ENCODE results near the gene TRPM4. TPM values are rescaled to one million over a fixed set of nuclear protein-coding genes. Genes with fewer than 3 reads are reported as not detected.

The TRPM4 gene
- total and polyA plus RNA-seq, 2 of the 8 experiments (the other 6 are each of a cell fraction or from before 2014, with no cell fraction given): 11.3 to 13.3 TPM

GRCh38 chr19:49149652-49150105, 7.9 kb upstream of the TRPM4 start:
- FAIRE-seq (no peak), DNase-seq (ENCODE audit: low read depth in 1 of 2, low spot score in 2 of 2) (peak in 1 of 2 experiments; percentile 88)
- H3K14ac ChIP-seq (ENCODE audit: insufficient read length): no peak overlapping the region
- no peak overlapping the region for H4K8ac ChIP-seq (ENCODE audit: extremely low read depth, insufficient read depth, low read length)
- H3K9me3 ChIP-seq (ENCODE audit: insufficient read depth in 2 of 2, low read depth in 1 of 2, low read length in 1 of 2): no peaks in the 10 kb centered on the region
- H4K5ac ChIP-seq (ENCODE audit: insufficient read length, low read depth, low read length): peak overlapping the region; percentile 18
- no peak overlapping the region; the same call in 1 of the 2 replicates for H2BK15ac ChIP-seq (ENCODE audit: low read length)
- peaks cover 27% of the 10 kb centered on the region for H3K23me2 ChIP-seq (ENCODE audit: low read depth, low read length)
- H3K27ac ChIP-seq (ENCODE audit: low read depth, low read length): peak overlapping the region; percentile 65
- H3K79me1 ChIP-seq (ENCODE audit: low read depth, low read length): 0 out of 2 replicates have a peak, but pooled peaks cover 2% of the 10 kb centered on the region
- H4K91ac ChIP-seq (replicated peaks; ENCODE audit: insufficient read length, low read length): no peak overlapping the region
- no peak overlapping the region for H2BK20ac ChIP-seq (ENCODE audit: low read length)
- H3K18ac ChIP-seq (ENCODE audit: extremely low read depth, low read length): peak overlapping the region; percentile 92
- H3K79me2 ChIP-seq (ENCODE audit: control insufficient read depth in 1 of 2, insufficient read depth in 2 of 2, low read length in 2 of 2): no peaks in the 10 kb centered on the region
- WGBS, 2 experiments (ENCODE audit: extremely low coverage in 1 of 2, insufficient coverage in 1 of 2, insufficient read length in 1 of 2, insufficient replicate concordance in 2 of 2, low coverage in 1 of 2, low lambda C conversion rate in 2 of 2, missing lambda C conversion rate in 1 of 2): 1% methylated on average over 13 of the region's 23 CpGs; no CpG with 5 or more reads in 1 of the 2 experiments
- POLR2A ChIA-PET (ENCODE audit: partially characterized antibody): interaction anchor here (0.8 to 5.6 kb wide), 22 partner anchors 10 to 746 kb away, joined by 3 to 47 read pairs (median 6); partner anchors contain the start of genes LIN7B, PPFIA3 and TRPM4
- peaks cover 0 to 22% (median 10%) of the 10 kb centered on the region in 4 experiments; a peak in 6 of 7 replicates for H3K4me1 ChIP-seq (replicated peaks in 1 of 4; ENCODE audit: control insufficient read depth in 3 of 4, insufficient read depth in 4 of 4, low read length in 3 of 4)
- peak overlapping the region; percentile 69 to 97 (median 90) for H3K4me3 ChIP-seq (ENCODE audit: extremely low read depth in 1 of 4, insufficient read depth in 2 of 4, low read depth in 3 of 4, low read length in 4 of 4)
- no peak overlapping the region for H2BK120ac ChIP-seq (replicated peaks; ENCODE audit: low read depth, low read length)
- no peaks in the 10 kb centered on the region for H3K36me3 ChIP-seq (ENCODE audit: control insufficient read depth in 2 of 4, insufficient read depth in 4 of 4, low read length in 3 of 4)
- peaks cover 0 to 7% (median 3%) of the 10 kb centered on the region in 4 experiments; a peak in 3 of 7 replicates for H3K27me3 ChIP-seq (replicated peaks in 1 of 4; ENCODE audit: control insufficient read depth in 3 of 4, extremely low read depth in 1 of 4, insufficient read depth in 3 of 4, low read length in 3 of 4)
- peaks cover 0 to 2% of the 10 kb centered on the region in 2 experiments for H4K20me1 ChIP-seq (replicated peaks in 1 of 2; ENCODE audit: control insufficient read depth in 1 of 2, insufficient read depth in 2 of 2, low read length in 2 of 2)
- H2BK5ac ChIP-seq (ENCODE audit: low read depth, low read length): peak overlapping the region; percentile 87
- no peak overlapping the region for H2AK5ac ChIP-seq (ENCODE audit: low read depth, low read length)
- peak overlapping the region; percentile 45 to 72 (median 60); a peak in 6 of 7 replicates for H3K9ac ChIP-seq (replicated peaks in 1 of 4; ENCODE audit: extremely low read depth in 1 of 4, low read depth in 3 of 4, low read length in 3 of 4)
- H3K56ac ChIP-seq (replicated peaks; ENCODE audit: insufficient read length, low read depth, low read length): peak overlapping the region; percentile 65
- 0 out of 2 replicates have a peak overlapping the region, but pooled peaks have one; percentile 43 for H2BK12ac ChIP-seq (ENCODE audit: low read depth, low read length)
- H3K23ac ChIP-seq (ENCODE audit: insufficient read length): no peak overlapping the region
- no peak overlapping the region for H2AFZ ChIP-seq (ENCODE audit: low read length)
- H3K4me2 ChIP-seq (ENCODE audit: insufficient read depth in 1 of 2, low read depth in 2 of 2, low read length in 2 of 2): peak overlapping the region; percentile 85 to 95
- CTCF ChIA-PET (ENCODE audit: partially characterized antibody): interaction anchor here (1.1 to 5.0 kb wide), 10 partner anchors 14 to 76 kb away, joined by 3 to 38 read pairs (median 8); partner anchors contain the start of genes KCNA7, LIN7B and PPFIA3
- H3K4ac ChIP-seq (replicated peaks; ENCODE audit: insufficient read length, low read depth, low read length): no peak overlapping the region
- TF ChIP-seq YY1 (IDR thresholded peaks at IDR 0.05; ENCODE audit: low read depth, low read length) (no peak), CBX5 (IDR thresholded peaks at IDR 0.05; ENCODE audit: low read depth, low read length) (no peak), BCL11A (IDR thresholded peaks at IDR 0.05; ENCODE audit: low read depth in 2 of 2, low read length in 2 of 2) (no peak), NRF1 (IDR thresholded peaks at IDR 0.05; ENCODE audit: low read depth, low read length) (no peak), TAF7 (optimal IDR thresholded peaks at IDR 0.05; ENCODE audit: borderline replicate concordance, low read depth, low read length) (no peak), E2F6 (IDR thresholded peaks at IDR 0.05) (no peak), TEAD4 (IDR thresholded peaks at IDR 0.05; ENCODE audit: low read depth, low read length) (peak; percentile 12; the same call in 1 of the 2 replicates), SP4 (IDR thresholded peaks at IDR 0.05; ENCODE audit: low read length) (no peak), TBP (IDR thresholded peaks at IDR 0.05; ENCODE audit: low read depth, low read length) (no peak), CTBP2 (IDR thresholded peaks at IDR 0.05; ENCODE audit: borderline replicate concordance, insufficient read depth, insufficient read length, low read length) (no peak), KDM4A (IDR thresholded peaks at IDR 0.05; ENCODE audit: low read depth, low read length, severe bottlenecking) (no peak), CEBPB (IDR thresholded peaks at IDR 0.05; ENCODE audit: low read depth, low read length) (no peak), KDM1A (IDR thresholded peaks at IDR 0.05; ENCODE audit: borderline replicate concordance, low read length) (no peak)
